GM18526 (cell line): ENCODE results near the gene AP1B1.

Experiments
- POLR2A ChIP-seq: IDR thresholded peaks from 3 replicates; pipeline ENCODE4 v1.6.1; 2011; ENCODE audit not compliant: insufficient read length; ENCODE audit errors: extremely low read depth

The AP1B1 gene

GRCh38 chr22:29388759-29389090 lies 355 bp upstream of the AP1B1 start:
- no peak for TF ChIP-seq POLR2A

GRCh38 chr22:29386708-29387107 lies 1.7 kb downstream of the AP1B1 start:
- TF ChIP-seq POLR2A, result no peak

GRCh38 chr22:29385748-29386147 lies 2.6 kb downstream of the AP1B1 start:
- no peak for TF ChIP-seq POLR2A

- TF ChIP-seq POLR2A, result no peak
These were observed 3.1 kb downstream of the AP1B1 start for GRCh38 chr22:29385151-29385704.

- TF ChIP-seq POLR2A, result no peak
These were observed 4.6 kb downstream of the AP1B1 start for GRCh38 chr22:29383740-29384139.

GRCh38 chr22:29382580-29383302 lies 5.6 kb downstream of the AP1B1 start:
- TF ChIP-seq POLR2A, result no peak

GRCh38 chr22:29380856-29381255 lies 7.5 kb downstream of the AP1B1 start:
- TF ChIP-seq POLR2A, result no peak

- no peak for TF ChIP-seq POLR2A
These were observed 8.2 kb downstream of the AP1B1 start for GRCh38 chr22:29380032-29380781.

GRCh38 chr22:29379258-29379657 lies 9.1 kb downstream of the AP1B1 start:
- TF ChIP-seq POLR2A, result no peak

- TF ChIP-seq POLR2A, result no peak
These were observed 10.4 kb downstream of the AP1B1 start for GRCh38 chr22:29377979-29378378.

- no peak for TF ChIP-seq POLR2A
These were observed 12.8 kb downstream of the AP1B1 start for GRCh38 chr22:29375398-29376076.

GRCh38 chr22:29374401-29374800 lies 14.0 kb downstream of the AP1B1 start:
- no peak for TF ChIP-seq POLR2A

GRCh38 chr22:29370537-29370936 lies 17.8 kb downstream of the AP1B1 start:
- TF ChIP-seq POLR2A, result no peak

- TF ChIP-seq POLR2A, result no peak
These were observed 18.9 kb downstream of the AP1B1 start for GRCh38 chr22:29369460-29369859.

GRCh38 chr22:29359469-29359868 lies 28.9 kb downstream of the AP1B1 start:
- no peak for TF ChIP-seq POLR2A

GRCh38 chr22:29353860-29354259 lies 34.5 kb downstream of the AP1B1 start:
- TF ChIP-seq POLR2A, result no peak
